Measurements from ENCODE around the gene TMEM255B. TPM values are rescaled to one million over a fixed set of nuclear protein-coding genes. Genes with fewer than 3 reads are reported as not detected.
A peak's percentile ranks its signal among the peaks of the same experiment; 100 is the strongest.

Gene TMEM255B
- total RNA-seq, 1 donor from 2014 or later = 0.26 TPM

- Histone ChIP-seq H2AFZ (replicated peaks) (no peak overlapping the region), H3K4me2 (no peak overlapping the region), H3K27ac (no peak overlapping the region), H3K9me3 (ENCODE audit: low read depth) (no peaks in the 10 kb centered on the region), H4K20me1 (ENCODE audit: low read depth) (no peaks in the 10 kb centered on the region), H3F3A (ENCODE audit: low read depth) (peaks cover 4% of the 10 kb centered on the region), H3K27me3 (no peaks in the 10 kb centered on the region), H3K9ac (no peak overlapping the region), H3K79me2 (ENCODE audit: low read depth) (no peaks in the 10 kb centered on the region), H3K4me1 (no peaks in the 10 kb centered on the region), H3K4me3 (no peak overlapping the region), H3K36me3 (no peaks in the 10 kb centered on the region)
- H3K4me3 Mint-ChIP-seq = no peak overlapping the region
- peaks cover 3% of the 10 kb centered on the region for H3K27me3 Mint-ChIP-seq (ENCODE audit: insufficient read depth, low read depth)
- no peak for DNase-seq (ENCODE audit: low spot score)
- no peak overlapping the region for H3K27ac Mint-ChIP-seq
- H3K36me3 Mint-ChIP-seq = no peaks in the 10 kb centered on the region
- TF ChIP-seq EZH2 (IDR thresholded peaks at IDR 0.05) (no peak), EZH2phosphoT487 (IDR thresholded peaks at IDR 0.05) (no peak), CTCF (IDR thresholded peaks at IDR 0.05) (no peak)
- peaks cover 8% of the 10 kb centered on the region for H3K9me3 Mint-ChIP-seq
- H3K4me1 Mint-ChIP-seq = peaks cover 20% of the 10 kb centered on the region
These were observed 54.9 kb downstream of the TMEM255B start for GRCh38 chr13:113813749-113814434.

- Histone ChIP-seq H3K4me3 (no peak overlapping the region), H2AFZ (replicated peaks) (no peak overlapping the region), H3K4me1 (no peaks in the 10 kb centered on the region), H3K27me3 (no peaks in the 10 kb centered on the region), H3K79me2 (ENCODE audit: low read depth) (no peaks in the 10 kb centered on the region), H4K20me1 (ENCODE audit: low read depth) (no peaks in the 10 kb centered on the region), H3K36me3 (no peaks in the 10 kb centered on the region), H3K4me2 (no peak overlapping the region), H3K9ac (no peak overlapping the region), H3K27ac (no peak overlapping the region), H3F3A (ENCODE audit: low read depth) (peaks cover 4% of the 10 kb centered on the region), H3K9me3 (ENCODE audit: low read depth) (no peaks in the 10 kb centered on the region)
- DNase-seq (ENCODE audit: low spot score) = no peak
- no peak overlapping the region for H3K4me3 Mint-ChIP-seq
- H3K9me3 Mint-ChIP-seq = peaks cover 8% of the 10 kb centered on the region
- no peak for TF ChIP-seq EZH2 (IDR thresholded peaks at IDR 0.05)
- TF ChIP-seq CTCF (IDR thresholded peaks at IDR 0.05) = no peak
- TF ChIP-seq EZH2phosphoT487 (IDR thresholded peaks at IDR 0.05) = no peak
- H3K36me3 Mint-ChIP-seq = no peaks in the 10 kb centered on the region
- H3K4me1 Mint-ChIP-seq = peaks cover 20% of the 10 kb centered on the region
- no peak overlapping the region for H3K27ac Mint-ChIP-seq
- peaks cover 3% of the 10 kb centered on the region for H3K27me3 Mint-ChIP-seq (ENCODE audit: insufficient read depth, low read depth)
These were observed 55.4 kb downstream of the TMEM255B start for GRCh38 chr13:113814435-113814821.

GRCh38 chr13:113815151-113816058 is 56.4 kb downstream of the TMEM255B start:
- Histone ChIP-seq H2AFZ (replicated peaks) (no peak overlapping the region), H3K9ac (no peak overlapping the region), H3K79me2 (ENCODE audit: low read depth) (no peaks in the 10 kb centered on the region), H3F3A (ENCODE audit: low read depth) (peaks cover 4% of the 10 kb centered on the region), H3K36me3 (no peaks in the 10 kb centered on the region), H3K4me1 (no peaks in the 10 kb centered on the region), H4K20me1 (ENCODE audit: low read depth) (no peaks in the 10 kb centered on the region), H3K27ac (no peak overlapping the region), H3K4me2 (no peak overlapping the region), H3K9me3 (ENCODE audit: low read depth) (no peaks in the 10 kb centered on the region), H3K4me3 (no peak overlapping the region), H3K27me3 (no peaks in the 10 kb centered on the region)
- H3K27me3 Mint-ChIP-seq (ENCODE audit: insufficient read depth, low read depth) = peaks cover under 1% of the 10 kb centered on the region
- TF ChIP-seq CTCF (IDR thresholded peaks at IDR 0.05) (no peak), EZH2phosphoT487 (IDR thresholded peaks at IDR 0.05) (no peak), EZH2 (IDR thresholded peaks at IDR 0.05) (no peak)
- H3K9me3 Mint-ChIP-seq = peaks cover under 1% of the 10 kb centered on the region
- H3K4me1 Mint-ChIP-seq = peaks cover 20% of the 10 kb centered on the region
- no peaks in the 10 kb centered on the region for H3K36me3 Mint-ChIP-seq
- peak overlapping the region; percentile 13 for H3K4me3 Mint-ChIP-seq
- peak overlapping the region; percentile 30 for H3K27ac Mint-ChIP-seq
- DNase-seq (ENCODE audit: low spot score) = no peak

All from neural progenitor cell (in vitro differentiated cells).